Daoy (cell line): ENCODE measurements around the gene ZSCAN12. TPM values are rescaled to one million over a fixed set of nuclear protein-coding genes. Genes with fewer than 3 reads are reported as not detected.
"Not testable (repeated sequence)": the region's sequence is repeated elsewhere in the genome, so short reads cannot be mapped to it uniquely, and the experiment has no call there.

Experiments used
- DNase-seq: peaks from one replicate; pipeline ENCODE4 v3.0.0-alpha.2; 2015; ENCODE audit warnings: low read depth
- total RNA-seq: library from RNA; depleted of rRNA; stranded (reverse); fragments of >200 nt; shearing (Covaris generic); gene quantifications from 2 replicates; pipeline ENCODE4 v1.2.3, GENCODE V29; 2014

The ZSCAN12 gene
- total RNA-seq, 1 experiment from 2014 or later = 8.1 TPM

DNA sequence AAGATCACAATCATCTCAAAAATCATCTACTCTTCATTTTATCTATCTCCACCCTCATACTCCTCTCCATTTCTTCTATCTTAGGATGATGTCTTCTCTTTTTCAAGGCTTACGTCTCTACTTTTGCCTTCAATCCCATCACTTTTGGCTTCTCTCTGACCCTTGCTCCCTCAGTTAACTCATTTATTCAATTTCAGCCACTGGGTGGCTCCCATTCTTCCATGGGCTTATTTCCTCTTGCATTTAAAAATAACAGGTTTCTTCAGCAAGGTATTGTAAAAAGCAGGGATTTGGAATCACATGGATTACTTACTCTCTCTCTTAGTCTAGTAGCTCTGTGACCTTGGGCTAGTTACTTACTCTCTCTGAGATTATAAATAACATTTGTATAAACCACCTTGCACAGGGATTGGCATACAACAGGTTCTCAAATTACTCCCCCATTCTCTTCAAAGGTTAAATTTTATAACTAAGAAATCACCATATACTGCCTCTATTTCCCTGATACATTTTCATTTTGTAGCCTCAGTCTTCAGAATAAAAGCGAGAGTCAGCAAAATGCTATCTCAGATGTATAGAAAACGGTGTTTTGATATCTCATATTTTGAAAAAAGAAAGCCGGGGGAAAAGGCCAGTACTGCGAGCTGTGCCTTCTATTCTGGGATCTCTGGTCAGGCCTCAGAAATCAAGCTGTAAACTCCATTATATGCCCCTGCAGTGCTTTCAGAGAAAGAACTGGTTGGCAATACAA lies 5.5 kb downstream of the ZSCAN12 start:
- no peak for DNase-seq

DNA sequence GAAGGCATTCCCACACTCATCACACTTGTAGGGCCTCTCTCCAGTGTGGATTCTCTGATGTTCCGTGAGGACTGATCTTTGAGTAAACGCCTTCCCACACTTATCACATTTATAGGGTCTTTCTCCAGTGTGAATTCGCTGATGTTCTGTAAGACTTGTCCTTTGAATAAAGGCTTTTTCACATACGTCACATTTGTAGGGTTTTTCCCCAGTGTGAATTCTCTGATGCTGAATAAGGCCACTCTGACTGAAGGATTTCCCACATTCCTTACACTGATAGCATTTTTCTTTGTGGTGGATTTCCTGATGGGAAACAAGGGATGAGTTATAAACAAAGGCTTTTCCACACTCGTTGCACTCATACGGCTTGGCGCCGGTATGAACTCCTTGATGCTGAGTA lies 8.9 kb downstream of the ZSCAN12 start:
- no peak for DNase-seq

DNA sequence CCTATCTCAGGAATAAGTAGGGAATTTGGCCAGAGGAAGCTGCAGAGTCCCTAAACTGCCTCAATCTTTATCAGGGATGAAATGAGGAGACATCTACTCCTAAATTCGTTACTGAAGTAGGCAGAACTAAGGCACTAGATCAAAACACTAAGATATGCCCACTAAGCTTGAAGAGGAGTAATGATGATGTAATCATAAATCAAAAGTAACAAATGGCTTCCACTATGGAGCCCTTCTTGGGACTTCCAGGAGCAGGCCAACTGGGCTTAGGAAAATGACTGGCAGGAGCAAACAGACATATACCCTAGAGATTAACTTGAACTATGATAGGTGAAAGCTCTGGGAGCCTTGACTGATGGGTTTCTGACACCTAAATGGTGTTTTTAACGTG lies 15.4 kb downstream of the ZSCAN12 start:
- no peak for DNase-seq

DNA sequence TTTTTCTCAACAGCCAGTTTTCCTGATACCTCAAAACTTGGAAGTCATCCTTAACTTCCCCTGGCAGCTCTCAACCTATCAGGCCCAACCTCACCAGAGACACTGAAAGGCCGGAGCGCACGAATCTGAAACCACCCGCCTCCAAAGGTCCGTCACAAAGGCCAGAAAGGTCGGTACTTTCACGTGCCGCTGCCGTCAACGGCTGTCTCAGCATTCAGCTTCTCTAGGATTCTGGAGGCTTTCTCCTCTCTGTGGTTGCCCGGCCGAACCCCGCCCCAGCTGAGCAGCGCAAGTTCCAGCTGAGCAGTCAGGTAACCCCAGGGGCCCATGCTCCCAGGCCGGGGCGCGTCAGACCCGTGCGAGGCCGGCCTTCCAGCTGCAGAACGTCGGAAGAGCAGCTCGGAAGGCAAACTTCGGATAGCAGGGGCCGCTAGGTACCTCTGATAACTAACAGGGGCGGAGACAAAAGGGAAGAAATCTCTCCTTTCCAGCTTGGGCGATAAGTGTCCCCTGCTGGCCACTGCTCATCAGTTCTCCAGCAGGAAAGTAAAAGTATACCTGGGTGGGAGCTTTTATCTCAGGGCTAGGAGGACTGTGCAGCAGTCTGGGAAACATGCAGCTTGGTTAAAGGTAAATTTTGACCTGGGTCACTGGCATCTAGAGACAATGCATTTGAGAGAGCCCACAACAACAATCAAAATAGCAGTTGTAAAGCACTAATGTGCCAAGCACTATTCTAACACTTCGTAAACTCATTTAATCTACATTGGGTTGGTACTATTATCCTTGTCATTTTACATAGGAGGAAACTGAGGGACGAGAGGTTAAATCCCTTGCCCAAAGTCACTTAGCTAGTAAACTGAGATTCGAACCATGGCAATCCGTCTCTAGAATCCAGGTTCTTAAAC lies 16.1 kb downstream of the ZSCAN12 start:
- DNase-seq = peak; percentile 65

DNA sequence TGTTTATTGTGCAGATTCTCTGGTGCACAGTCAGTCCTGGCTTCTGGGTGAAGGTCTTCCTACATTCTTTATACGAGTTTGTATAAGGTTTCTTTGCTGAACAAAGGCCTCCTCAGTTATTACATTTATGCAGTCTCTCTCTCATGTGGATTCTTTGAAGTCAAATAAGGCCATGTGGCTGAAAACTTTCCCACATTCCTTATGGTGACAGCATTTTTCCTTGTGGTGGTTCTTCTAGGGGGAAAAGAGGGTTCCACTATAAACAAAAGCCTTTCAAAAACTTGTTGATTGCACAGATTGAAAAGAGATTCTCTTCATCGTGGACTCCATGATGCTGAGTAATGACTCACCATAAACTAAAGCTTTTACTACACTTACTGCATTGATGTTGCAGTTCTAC lies 19.2 kb downstream of the ZSCAN12 start:
- DNase-seq = no peak

DNA sequence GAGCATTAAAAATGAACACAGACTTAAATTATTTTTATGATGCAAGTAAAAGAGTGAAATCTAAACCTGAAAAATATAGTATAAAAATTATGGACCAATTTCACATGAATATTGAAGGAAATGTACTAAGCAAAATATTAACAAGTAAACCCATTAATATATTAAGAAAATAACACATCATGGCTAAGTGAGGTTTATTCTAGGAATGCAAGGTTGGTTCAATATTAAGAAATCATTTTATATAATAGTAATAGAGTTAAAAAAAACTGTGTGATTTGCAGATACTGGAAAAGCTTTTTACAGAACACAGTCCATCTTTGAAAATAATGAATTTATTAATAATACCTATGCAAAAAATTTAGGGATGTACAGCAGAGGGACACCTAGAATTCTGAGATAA lies 20.9 kb downstream of the ZSCAN12 start:
- no peak for DNase-seq

DNA sequence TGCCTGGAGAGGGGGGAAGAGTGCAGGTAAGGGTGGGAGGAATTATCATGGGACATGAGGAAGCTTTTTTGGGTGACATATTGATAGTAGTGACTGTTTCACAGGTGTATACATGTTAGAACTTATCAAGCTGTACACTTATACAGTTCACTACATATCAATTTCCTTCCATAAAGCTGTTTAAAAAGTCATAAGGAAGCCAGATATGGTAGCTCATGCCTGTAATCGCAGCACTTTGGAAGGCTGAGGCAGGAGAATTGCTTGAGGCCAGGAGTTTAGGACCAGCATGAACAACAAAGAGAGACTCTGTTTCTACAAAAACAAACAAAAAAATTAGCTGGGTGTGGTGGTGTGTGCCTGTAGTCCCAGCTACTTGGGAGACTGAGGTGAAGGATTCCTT lies 21.7 kb downstream of the ZSCAN12 start:
- DNase-seq = no peak

DNA sequence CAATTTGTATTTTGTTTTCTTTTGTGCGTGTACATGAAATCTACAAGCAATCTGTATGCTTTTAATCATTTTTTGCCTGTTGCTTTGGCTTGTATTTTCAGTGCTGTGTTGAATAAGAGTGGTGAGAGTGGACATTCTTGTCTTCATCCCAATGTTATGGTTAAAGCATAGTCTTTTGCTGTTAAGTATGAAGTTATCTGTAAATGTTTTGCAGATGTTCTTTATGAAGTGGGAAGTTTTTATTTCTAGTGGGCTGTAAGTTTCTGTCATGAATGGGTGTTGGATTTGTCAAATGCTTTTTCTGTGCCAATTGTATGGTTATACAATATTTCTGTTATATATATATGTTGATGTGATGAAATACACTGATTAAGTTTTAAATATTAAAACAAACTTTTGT lies 25.6 kb downstream of the ZSCAN12 start:
- no peak for DNase-seq

DNA sequence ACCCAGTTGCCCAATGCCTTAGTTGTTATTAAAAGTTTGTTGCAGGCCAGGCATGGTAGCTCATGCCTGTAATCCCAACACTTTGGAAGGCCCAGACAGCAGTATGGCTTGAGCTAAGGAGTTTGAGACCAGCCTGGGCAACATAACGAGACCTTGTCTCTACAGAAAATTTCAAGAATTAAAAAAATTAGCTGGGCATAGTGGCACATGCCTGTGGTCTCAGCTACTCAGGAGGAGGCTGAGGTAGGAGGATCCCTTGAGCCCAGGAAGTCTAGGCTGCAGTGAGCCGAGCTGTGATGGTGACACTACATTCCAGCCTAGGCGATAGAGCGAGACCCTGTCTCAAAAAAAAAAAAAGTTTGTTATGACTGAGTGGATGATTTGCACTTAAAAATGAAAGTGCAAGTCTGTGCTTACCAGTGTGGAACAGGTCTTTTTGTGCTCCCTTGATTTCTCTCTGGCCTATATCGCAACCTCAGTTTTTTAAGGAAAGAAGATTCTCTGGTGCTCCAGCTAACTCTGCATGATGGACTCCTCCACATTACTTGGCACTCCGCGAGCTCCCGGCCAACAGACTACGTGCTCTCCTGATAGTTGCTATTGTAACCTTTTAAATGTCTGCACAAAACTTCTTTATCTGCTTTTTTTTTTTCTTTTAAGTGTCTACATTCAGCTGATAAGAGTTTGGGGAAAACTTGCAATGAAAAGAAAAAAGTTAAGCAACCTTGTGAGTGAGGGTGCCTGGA lies 27.7 kb downstream of the ZSCAN12 start:
- DNase-seq = no peak

DNA sequence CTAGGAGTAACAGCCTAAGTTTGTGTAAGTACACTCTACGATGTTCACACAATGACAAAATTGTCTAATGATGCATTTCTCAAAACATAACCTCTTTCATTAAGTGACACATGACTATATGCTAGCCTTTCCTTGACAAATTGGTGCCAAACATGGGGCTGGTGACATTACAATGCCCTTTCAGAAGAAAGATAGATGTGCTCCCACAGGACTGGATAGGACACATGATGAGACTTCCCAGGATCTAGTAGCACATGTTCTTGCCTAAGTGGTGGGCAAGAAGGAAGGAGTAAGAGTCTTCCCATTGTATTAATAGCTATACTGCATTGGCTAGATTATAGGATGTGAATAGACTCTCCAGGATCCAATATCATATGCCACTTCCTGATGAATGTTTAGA lies 28.3 kb downstream of the ZSCAN12 start:
- DNase-seq = no peak

DNA sequence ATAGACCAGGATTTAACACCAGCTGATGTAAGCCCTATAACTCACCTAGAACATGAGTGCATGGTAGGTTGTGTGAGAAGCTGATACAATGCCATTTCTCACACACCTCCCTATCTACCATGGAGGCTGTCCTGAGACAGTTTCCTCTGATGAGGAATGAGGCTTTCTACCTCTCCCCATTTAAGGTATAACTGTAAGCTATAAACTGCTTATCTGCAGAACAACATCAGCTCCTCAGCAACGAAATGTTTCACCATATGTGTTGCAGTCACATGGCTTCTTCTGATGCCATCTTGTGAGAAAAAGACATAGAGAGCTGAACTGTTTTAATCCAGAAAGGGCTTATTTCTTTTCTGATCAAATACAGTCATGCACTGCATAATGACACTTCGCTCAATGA lies 29.1 kb downstream of the ZSCAN12 start:
- no peak for DNase-seq

DNA sequence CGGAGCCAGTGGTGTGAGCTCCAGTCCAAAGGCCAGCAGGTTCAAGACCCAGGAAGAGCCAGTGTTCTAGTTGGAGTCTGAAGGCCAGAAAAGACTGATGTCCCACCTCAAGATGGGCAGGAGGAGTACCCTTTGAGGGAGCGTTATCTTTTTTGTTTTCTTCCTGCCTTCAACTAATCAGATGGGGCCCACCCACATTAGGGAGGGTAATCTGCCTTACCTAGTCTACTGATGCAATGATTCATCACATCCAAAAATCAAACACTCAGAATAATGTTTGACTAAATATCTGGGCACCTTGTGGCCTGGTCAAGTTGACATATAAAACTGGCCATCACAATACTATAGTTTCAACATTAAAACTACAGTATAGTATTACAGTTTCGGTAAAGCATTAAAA lies 30.1 kb downstream of the ZSCAN12 start:
- DNase-seq = no peak

DNA sequence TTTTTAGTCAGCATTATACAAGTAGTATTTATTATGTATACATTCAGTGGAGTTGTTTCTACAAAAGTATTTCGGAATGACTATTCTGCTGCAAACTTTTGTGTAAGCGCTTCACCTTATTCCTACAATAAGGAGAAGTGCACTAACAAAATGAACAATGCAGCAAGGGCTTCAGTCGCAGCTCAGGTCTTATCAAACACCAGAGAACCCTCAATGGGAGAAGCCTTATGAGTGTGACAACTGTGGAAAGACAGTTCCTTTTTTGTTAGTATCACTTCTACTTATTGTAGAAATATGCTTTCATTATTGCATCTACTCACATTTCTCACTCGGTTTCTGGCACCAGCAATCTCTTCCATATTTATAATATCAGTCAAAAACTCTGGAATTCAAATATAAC lies 31.0 kb downstream of the ZSCAN12 start:
- no peak for DNase-seq

DNA sequence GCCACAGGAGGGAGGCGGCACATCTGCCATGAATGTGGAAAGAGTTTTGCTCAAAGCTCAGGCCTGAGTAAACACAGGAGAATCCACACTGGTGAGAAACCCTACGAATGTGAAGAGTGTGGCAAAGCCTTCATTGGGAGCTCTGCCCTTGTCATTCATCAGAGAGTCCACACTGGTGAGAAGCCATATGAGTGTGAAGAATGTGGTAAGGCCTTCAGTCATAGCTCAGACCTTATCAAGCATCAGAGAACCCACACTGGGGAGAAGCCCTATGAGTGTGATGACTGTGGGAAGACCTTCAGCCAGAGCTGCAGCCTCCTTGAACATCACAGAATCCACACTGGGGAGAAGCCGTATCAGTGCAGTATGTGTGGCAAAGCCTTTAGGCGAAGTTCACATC lies 34.0 kb downstream of the ZSCAN12 start:
- not testable (repeated sequence) for DNase-seq

DNA sequence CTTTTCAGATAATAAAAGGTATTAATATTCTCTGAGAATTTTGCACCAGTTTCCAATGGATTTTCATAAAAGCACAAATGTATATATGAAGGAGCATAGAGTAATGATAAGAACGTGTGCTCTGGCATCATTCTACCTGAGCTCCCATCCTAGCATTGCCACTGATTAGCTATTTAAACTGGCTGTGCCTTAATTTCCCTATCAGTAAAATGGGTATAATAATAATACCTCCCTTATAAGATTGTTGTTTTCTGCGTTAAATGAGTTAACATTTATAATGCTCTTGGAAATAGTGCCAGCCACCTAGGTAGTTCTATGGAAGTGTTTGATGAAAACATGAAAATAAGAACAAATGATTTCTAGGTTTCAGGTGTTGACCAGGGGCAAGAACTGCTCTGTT lies 38.6 kb downstream of the ZSCAN12 start:
- no peak for DNase-seq

DNA sequence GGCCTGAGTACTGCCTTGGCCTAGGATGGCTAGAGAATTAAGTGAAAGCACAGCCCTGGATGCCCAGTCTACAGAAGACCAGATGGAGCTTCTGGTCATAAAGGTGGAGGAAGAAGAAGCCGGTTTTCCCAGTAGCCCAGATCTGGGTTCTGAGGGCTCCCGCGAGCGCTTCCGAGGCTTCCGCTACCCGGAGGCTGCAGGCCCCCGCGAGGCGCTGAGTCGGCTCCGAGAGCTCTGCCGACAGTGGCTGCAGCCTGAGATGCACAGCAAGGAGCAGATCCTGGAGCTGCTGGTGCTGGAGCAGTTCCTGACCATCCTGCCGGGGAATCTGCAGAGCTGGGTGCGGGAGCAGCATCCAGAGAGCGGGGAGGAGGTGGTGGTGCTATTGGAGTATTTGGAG lies 40.0 kb downstream of the ZSCAN12 start:
- not testable (repeated sequence) for DNase-seq

DNA sequence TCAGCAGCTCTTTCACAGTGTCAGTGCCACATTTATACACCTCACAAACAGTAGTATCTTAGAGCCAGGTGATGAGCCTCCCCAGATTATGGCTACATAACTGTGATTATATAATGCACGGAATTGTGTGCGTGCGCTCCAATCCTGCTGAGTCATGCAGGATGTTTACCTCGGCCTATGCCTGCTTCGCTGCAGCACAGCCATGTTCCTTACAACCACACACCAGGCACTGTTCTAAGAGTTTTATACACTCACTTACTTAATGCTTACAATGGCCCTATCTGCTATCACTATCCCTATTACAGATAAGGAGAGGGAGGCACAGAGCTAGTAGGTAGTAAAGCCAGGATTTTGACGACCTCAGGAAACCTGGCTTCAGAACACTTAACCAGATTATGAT lies 42.5 kb downstream of the ZSCAN12 start:
- DNase-seq = no peak

DNA sequence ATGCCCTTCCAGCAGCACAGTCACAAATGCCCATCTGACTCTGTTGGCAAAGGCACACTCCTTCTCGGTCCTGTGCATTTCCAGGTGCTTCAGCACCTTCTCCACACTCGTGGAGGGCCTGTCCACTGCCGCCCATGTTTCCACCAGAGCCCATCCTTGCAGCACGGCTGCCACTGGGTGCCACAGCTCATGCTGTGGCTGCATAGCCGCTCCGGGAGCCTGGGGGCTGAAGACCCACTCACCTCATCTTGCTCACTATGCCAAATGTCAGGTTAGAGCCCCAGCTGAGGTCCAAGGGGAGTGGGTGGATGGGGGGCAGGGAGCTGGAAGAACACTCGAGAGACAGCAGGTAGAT lies 42.9 kb downstream of the ZSCAN12 start:
- DNase-seq = no peak

DNA sequence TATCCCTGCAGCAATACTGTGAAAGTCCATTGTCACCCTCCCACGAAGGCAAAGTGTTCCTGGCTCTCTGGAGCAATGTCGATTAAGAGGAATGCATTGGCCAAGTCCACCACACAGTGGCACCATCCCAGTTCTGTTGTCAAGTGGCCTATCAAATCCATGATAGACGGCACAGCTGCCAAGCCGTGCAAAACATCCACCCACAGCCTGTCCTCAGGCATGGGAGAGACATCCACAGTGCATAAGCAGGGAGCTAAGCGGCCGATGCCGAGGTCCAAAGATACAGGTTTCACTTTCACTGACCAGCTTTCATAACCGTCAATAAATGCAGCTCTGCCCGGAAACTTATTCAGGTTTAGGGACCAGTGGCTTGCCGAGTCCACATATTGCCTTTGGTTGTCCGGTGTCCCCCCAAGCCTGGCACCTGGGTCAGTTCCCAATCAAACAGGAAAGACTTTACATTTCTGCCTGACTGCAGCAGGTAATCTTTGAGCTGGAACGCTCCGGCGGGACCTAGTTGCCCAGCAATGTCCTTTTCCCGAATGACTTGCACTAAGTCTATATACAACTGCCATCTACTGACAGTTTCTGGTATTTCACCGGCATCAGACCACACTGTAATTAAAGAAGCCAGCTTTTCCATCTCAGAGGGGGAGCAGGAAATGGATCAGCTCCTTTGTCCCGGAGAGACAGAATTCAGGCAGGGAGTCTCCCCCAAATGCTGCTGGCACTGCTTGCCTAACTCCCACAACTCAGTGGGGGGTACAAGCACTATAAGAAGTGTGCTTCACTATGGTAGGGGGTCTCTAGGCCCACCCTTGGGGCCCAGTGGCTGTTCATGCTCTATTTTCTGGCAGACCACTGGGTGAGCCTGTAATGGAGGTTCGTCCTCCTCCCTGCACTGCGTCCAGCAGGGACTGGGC lies 43.5 kb downstream of the ZSCAN12 start:
- peak; percentile 90 for DNase-seq

DNA sequence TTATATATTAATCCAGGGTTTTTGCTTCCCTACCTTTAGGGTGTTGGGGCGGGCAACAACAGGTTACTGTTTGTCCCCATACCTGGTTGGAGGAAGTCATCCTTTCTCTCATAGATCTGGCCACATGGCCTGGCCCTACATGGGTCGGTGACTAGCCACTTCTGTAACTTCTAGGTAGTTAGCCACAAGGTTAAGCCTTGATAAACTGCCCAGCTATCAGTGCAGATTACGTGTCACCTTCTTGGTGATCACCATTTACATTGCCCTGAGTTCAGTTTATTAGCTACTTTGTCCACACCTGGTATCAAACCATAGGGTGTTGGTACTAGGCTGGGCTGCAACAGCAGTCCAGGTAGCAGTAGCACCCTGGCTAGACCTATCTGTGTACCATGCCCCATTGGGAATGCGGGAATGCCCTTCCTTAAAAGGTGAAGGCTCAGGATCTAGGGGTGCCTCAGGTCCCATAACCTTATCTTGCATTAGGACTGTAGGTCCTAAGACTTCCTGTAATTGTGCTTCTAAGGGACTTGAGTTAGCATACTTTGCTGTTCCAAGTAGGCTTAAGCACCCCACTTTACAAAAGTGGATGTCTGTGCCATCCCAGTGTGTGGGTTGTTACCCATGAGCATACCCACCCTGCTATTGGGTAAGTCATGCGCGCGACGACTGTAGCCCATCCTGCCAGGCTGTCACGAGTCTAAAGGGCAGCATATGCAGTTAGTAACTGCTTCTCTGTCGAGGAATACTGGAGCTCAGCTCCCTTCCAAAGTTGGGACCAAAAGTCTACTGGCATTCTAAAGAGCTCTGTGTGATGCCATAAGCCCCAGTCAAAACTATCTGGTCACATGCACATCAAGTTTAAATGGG lies 44.6 kb downstream of the ZSCAN12 start:
- peak; percentile 9 for DNase-seq
